GM23248 (cell line): Measurements from ENCODE around the gene KCNQ5. TPM values are rescaled to one million over a fixed set of nuclear protein-coding genes. Genes with fewer than 3 reads are reported as not detected.
A peak's percentile ranks its signal among the peaks of the same experiment; 100 is the strongest.

Experiments used
- DNase-seq: peaks from one replicate; pipeline ENCODE4 v3.0.0-alpha.2; 2015
- H2AFZ ChIP-seq: fragments of 200-600 bp; sonication (generic); 2 replicates; pipeline ENCODE4 v1.6.1; 2016; ENCODE audit warnings: antibody characterized with exemption
- H3F3A ChIP-seq: fragments of 200-600 bp; sonication (generic); 2 replicates; pipeline ENCODE4 v1.6.1; 2016; ENCODE audit warnings: mild to moderate bottlenecking, antibody characterized with exemption, mixed run types; ENCODE audit not compliant: insufficient read depth
- H3K27ac ChIP-seq: fragments of 200-600 bp; sonication (generic); 2 replicates; pipeline ENCODE4 v1.5.1; 2016; ENCODE audit warnings: mild to moderate bottlenecking
- H3K27me3 ChIP-seq: fragments of 200-600 bp; sonication (generic); replicated peaks from 2 replicates; pipeline ENCODE4 v1.6.1; 2016; ENCODE audit warnings: mild to moderate bottlenecking; ENCODE audit not compliant: insufficient read depth
- H3K36me3 ChIP-seq: fragments of 200-600 bp; sonication (generic); 2 replicates; pipeline ENCODE4 v1.6.1; 2016; ENCODE audit warnings: low read depth, mild to moderate bottlenecking
- H3K4me1 ChIP-seq: fragments of 200-600 bp; sonication (generic); 2 replicates; pipeline ENCODE4 v1.6.1; 2016; ENCODE audit warnings: mild to moderate bottlenecking; ENCODE audit not compliant: insufficient read depth
- H3K4me2 ChIP-seq: fragments of 200-600 bp; sonication (generic); one replicate; pipeline ENCODE4 v1.6.1; 2016; ENCODE audit warnings: mild to moderate bottlenecking; ENCODE audit not compliant: unreplicated experiment
- H3K4me3 ChIP-seq: fragments of 200-600 bp; sonication (generic); 2 replicates; pipeline ENCODE4 v1.5.1; 2016; ENCODE audit warnings: mild to moderate bottlenecking
- H3K79me2 ChIP-seq: fragments of 200-600 bp; sonication (generic); 2 replicates; pipeline ENCODE4 v1.6.1; 2016; ENCODE audit warnings: mild to moderate bottlenecking; ENCODE audit not compliant: insufficient read depth
- H3K9ac ChIP-seq: fragments of 200-600 bp; sonication (generic); 2 replicates; pipeline ENCODE4 v1.6.1; 2016; ENCODE audit warnings: mild to moderate bottlenecking
- H3K9me2 ChIP-seq: fragments of 200-600 bp; sonication (generic); 2 replicates; pipeline ENCODE4 v1.6.1; 2016; ENCODE audit warnings: mixed run types, mild to moderate bottlenecking, moderate library complexity; ENCODE audit not compliant: insufficient read depth
- H3K9me3 ChIP-seq: fragments of 200-600 bp; sonication (generic); one replicate; pipeline ENCODE4 v1.6.1; 2017; ENCODE audit warnings: low read depth
- H4K20me1 ChIP-seq: fragments of 200-600 bp; sonication (generic); 2 replicates; pipeline ENCODE4 v1.6.0; 2016; ENCODE audit not compliant: insufficient read depth
- EZH2 ChIP-seq: fragments of 200-600 bp; sonication (generic); IDR thresholded peaks from 2 replicates; pipeline ENCODE4 v1.6.1; 2018; ENCODE audit warnings: antibody characterized with exemption, mild to moderate bottlenecking; ENCODE audit not compliant: insufficient read depth, poor library complexity, severe bottlenecking
- EZH2phosphoT487 ChIP-seq: fragments of 200-600 bp; sonication (generic); IDR thresholded peaks from 2 replicates; pipeline ENCODE4 v1.6.1; 2018; ENCODE audit warnings: antibody characterized with exemption, moderate library complexity, mild to moderate bottlenecking, low read depth; ENCODE audit not compliant: insufficient read depth
- WGBS, 2 experiments: methylation state at CpG; one replicate each; pipeline ENCODE4 v1.1.6; 2015 to 2017; ENCODE audit warnings: low lambda C conversion rate in 2 of 2, low coverage in 1 of 2; ENCODE audit errors: missing lambda C conversion rate in 2 of 2; 5-methylcytosine and 5-hydroxymethylcytosine counted together
- in situ Hi-C: fragments of 300-500 bp; cut with MboI; formaldehyde crosslinking; loops from 2 replicates; pipeline ENCODE4 v1.15.0; 2020
- polyA plus RNA-seq: library from polyadenylated mRNA; unstranded; fragments of >200 nt; fragmentation: Nextera tagmentation; extraction: Ambion mirVana; gene quantifications from 2 replicates; pipeline ENCODE4 v1.2.1, GENCODE V29; 2016
- total RNA-seq: library from RNA; depleted of rRNA; stranded (reverse); fragments of >200 nt; shearing (Covaris generic); gene quantifications from 2 replicates; pipeline ENCODE4 v1.2.3, GENCODE V29; 2014

Gene KCNQ5
- total and polyA plus RNA-seq, 2 experiments from 2014 or later: 5.7 to 10.8 TPM

- Histone ChIP-seq H3K9me3 (no peaks in the 10 kb centered on the region), H3K27me3 (no peaks in the 10 kb centered on the region)
Observed at GRCh38 chr6:72936766-72937559, 315.1 kb downstream of the KCNQ5 start.

GRCh38 chr6:72938104-72938503 is 316.2 kb downstream of the KCNQ5 start:
- TF ChIP-seq EZH2phosphoT487 (no peak), EZH2 (no peak)
- Histone ChIP-seq H3K9me3 (no peaks in the 10 kb centered on the region), H3K4me2 (no peak overlapping the region), H3K27me3 (no peaks in the 10 kb centered on the region), H3K79me2 (no peaks in the 10 kb centered on the region), H3K36me3 (no peaks in the 10 kb centered on the region), H3F3A (peaks cover 6% of the 10 kb centered on the region; the same call in 1 of the 2 replicates), H3K9ac (no peak overlapping the region), H2AFZ (no peak overlapping the region), H3K4me1 (no peaks in the 10 kb centered on the region), H3K4me3 (no peak overlapping the region), H3K27ac (no peak overlapping the region), H3K9me2 (no peaks in the 10 kb centered on the region), H4K20me1 (no peaks in the 10 kb centered on the region)
- DNase-seq: no peak
- WGBS, 2 experiments: 81 to 83% methylated on average over 2 to 3 of the region's 3 CpGs
- in situ Hi-C loops: no loop called here

More at GRCh38 chr6:72936766-72937559, 315.1 kb downstream of the KCNQ5 start:
- Histone ChIP-seq H3K4me1 (no peaks in the 10 kb centered on the region), H3K4me2 (no peak overlapping the region), H4K20me1 (no peaks in the 10 kb centered on the region), H3K9me2 (no peaks in the 10 kb centered on the region), H2AFZ (no peak overlapping the region), H3K27ac (no peak overlapping the region), H3K79me2 (no peaks in the 10 kb centered on the region), H3K9ac (no peak overlapping the region), H3F3A (peaks cover 6% of the 10 kb centered on the region; the same call in 1 of the 2 replicates), H3K36me3 (no peaks in the 10 kb centered on the region), H3K4me3 (no peak overlapping the region)
- DNase-seq: no peak
- no peak for TF ChIP-seq EZH2phosphoT487
- no peak for TF ChIP-seq EZH2
- WGBS, 2 experiments: 83 to 87% methylated on average over 4 of the region's 4 CpGs
- in situ Hi-C loops: no loop called here

GRCh38 chr6:72939004-72939403 is 317.1 kb downstream of the KCNQ5 start:
- 85 to 88% methylated on average over 8 of the region's 8 CpGs for WGBS, 2 experiments
- H4K20me1 ChIP-seq: no peaks in the 10 kb centered on the region
- H3K36me3 ChIP-seq: no peaks in the 10 kb centered on the region
- no peak for DNase-seq
- TF ChIP-seq EZH2phosphoT487 (no peak), EZH2 (no peak)
- no peak overlapping the region for H2AFZ ChIP-seq
- no peak overlapping the region for H3K27ac ChIP-seq
- peaks cover 6% of the 10 kb centered on the region; the same call in 1 of the 2 replicates for H3F3A ChIP-seq
- H3K79me2 ChIP-seq: no peaks in the 10 kb centered on the region
- in situ Hi-C loops: no loop called here
- no peak overlapping the region for H3K4me3 ChIP-seq
- no peak overlapping the region for H3K9ac ChIP-seq
- no peaks in the 10 kb centered on the region for H3K27me3 ChIP-seq
- H3K9me3 ChIP-seq: no peaks in the 10 kb centered on the region
- H3K4me2 ChIP-seq: no peak overlapping the region
- H3K9me2 ChIP-seq: no peaks in the 10 kb centered on the region
- no peaks in the 10 kb centered on the region for H3K4me1 ChIP-seq

- no peaks in the 10 kb centered on the region for H3K9me3 ChIP-seq
- H2AFZ ChIP-seq: no peak overlapping the region
- H3K9ac ChIP-seq: no peak overlapping the region
- H3K4me3 ChIP-seq: no peak overlapping the region
- peak; percentile 20 for DNase-seq
- no peak overlapping the region for H3K4me2 ChIP-seq
- no peaks in the 10 kb centered on the region for H3K4me1 ChIP-seq
- no peak overlapping the region for H3K27ac ChIP-seq
- peaks cover 13% of the 10 kb centered on the region; the same call in 1 of the 2 replicates for H3F3A ChIP-seq
- no peaks in the 10 kb centered on the region for H4K20me1 ChIP-seq
- in situ Hi-C loops: no loop called here
- no peaks in the 10 kb centered on the region for H3K27me3 ChIP-seq
- H3K9me2 ChIP-seq: no peaks in the 10 kb centered on the region
- no peaks in the 10 kb centered on the region for H3K79me2 ChIP-seq
- 89 to 92% methylated on average over 7 of the region's 7 CpGs for WGBS, 2 experiments
- no peaks in the 10 kb centered on the region for H3K36me3 ChIP-seq
- TF ChIP-seq EZH2: no peak
- no peak for TF ChIP-seq EZH2phosphoT487
Observed at GRCh38 chr6:72940265-72940664, 318.4 kb downstream of the KCNQ5 start.
